Left ventricle myocardium inferior (tissue), 1 donor: ENCODE data around the gene PFDN5. TPM values are rescaled to one million over a fixed set of nuclear protein-coding genes. Genes with fewer than 3 reads are reported as not detected.
"Not testable (repeated sequence)": the region's sequence is repeated elsewhere in the genome, so short reads cannot be mapped to it uniquely, and the experiment has no call there.

Experiments used
- DNase-seq: peaks from one replicate; pipeline ENCODE4 v3.0.0-alpha.2; 2020
- H3K27ac ChIP-seq: fragments of 200-600 bp; replicated peaks from 2 replicates; pipeline ENCODE4 v1.8.0; 2021
- H3K27me3 ChIP-seq: fragments of 200-600 bp; 2 replicates; pipeline ENCODE4 v1.8.0; 2021; ENCODE audit warnings: low read depth
- H3K36me3 ChIP-seq: fragments of 200-600 bp; 2 replicates; pipeline ENCODE4 v1.8.0; 2021
- H3K4me1 ChIP-seq: fragments of 200-600 bp; 2 replicates; pipeline ENCODE4 v1.8.0; 2021
- H3K4me3 ChIP-seq: fragments of 200-600 bp; 2 replicates; pipeline ENCODE4 v1.8.0; 2021; ENCODE audit warnings: mild to moderate bottlenecking, moderate library complexity
- H3K9me3 ChIP-seq: fragments of 200-600 bp; replicated peaks from 2 replicates; pipeline ENCODE4 v1.8.0; 2021
- intact Hi-C: fragments of 100-400 bp; cut with micrococcal nuclease; formaldehyde crosslinking; loops from one replicate; pipeline ENCODE4 v1.11.0; 2022
- total RNA-seq: library from RNA; stranded (reverse); fragmentation: NEBNext Ultra II Directional; extraction: Animal tissue kit (Norgen Biotek cat#: 25700); gene quantifications from one replicate; pipeline ENCODE4 v1.2.1, GENCODE V29; 2021
- TF ChIP-seq, protein P1 (sequence below): fragments of 200-600 bp; IDR thresholded peaks from 2 replicates; pipeline ENCODE4 v1.8.0; 2021; ENCODE audit warnings: antibody characterized with exemption, mild to moderate bottlenecking, borderline replicate concordance
- donor health status: DM: no; HTN: yes; CAD: no; lungs with severe emphysema.

The PFDN5 gene
- total RNA-seq, 1 donor from 2014 or later = 399 TPM

GRCh38 chr12:53330671-53331070, 35.3 kb downstream of the PFDN5 start:
- TF ChIP-seq, protein P1, sequence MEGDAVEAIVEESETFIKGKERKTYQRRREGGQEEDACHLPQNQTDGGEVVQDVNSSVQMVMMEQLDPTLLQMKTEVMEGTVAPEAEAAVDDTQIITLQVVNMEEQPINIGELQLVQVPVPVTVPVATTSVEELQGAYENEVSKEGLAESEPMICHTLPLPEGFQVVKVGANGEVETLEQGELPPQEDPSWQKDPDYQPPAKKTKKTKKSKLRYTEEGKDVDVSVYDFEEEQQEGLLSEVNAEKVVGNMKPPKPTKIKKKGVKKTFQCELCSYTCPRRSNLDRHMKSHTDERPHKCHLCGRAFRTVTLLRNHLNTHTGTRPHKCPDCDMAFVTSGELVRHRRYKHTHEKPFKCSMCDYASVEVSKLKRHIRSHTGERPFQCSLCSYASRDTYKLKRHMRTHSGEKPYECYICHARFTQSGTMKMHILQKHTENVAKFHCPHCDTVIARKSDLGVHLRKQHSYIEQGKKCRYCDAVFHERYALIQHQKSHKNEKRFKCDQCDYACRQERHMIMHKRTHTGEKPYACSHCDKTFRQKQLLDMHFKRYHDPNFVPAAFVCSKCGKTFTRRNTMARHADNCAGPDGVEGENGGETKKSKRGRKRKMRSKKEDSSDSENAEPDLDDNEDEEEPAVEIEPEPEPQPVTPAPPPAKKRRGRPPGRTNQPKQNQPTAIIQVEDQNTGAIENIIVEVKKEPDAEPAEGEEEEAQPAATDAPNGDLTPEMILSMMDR = no peak
- H3K27ac ChIP-seq = peak overlapping the region; percentile 44
- intact Hi-C loops = no loop called here

GRCh38 chr12:53332339-53332738, 37.0 kb downstream of the PFDN5 start:
- DNase-seq, H3K4me3 ChIP-seq, intact Hi-C loops, H3K9me3 ChIP-seq, H3K4me1 ChIP-seq, H3K27ac ChIP-seq, H3K36me3 ChIP-seq: not testable (repeated sequence)
- H3K27me3 ChIP-seq = peaks cover 74% of the 10 kb centered on the region

More at GRCh38 chr12:53330671-53331070, 35.3 kb downstream of the PFDN5 start:
- H3K4me3 ChIP-seq = no peak overlapping the region
- H3K4me1 ChIP-seq = peaks cover 6% of the 10 kb centered on the region
- no peaks in the 10 kb centered on the region for H3K9me3 ChIP-seq
- peaks cover 58% of the 10 kb centered on the region for H3K27me3 ChIP-seq
- H3K36me3 ChIP-seq = no peaks in the 10 kb centered on the region
- DNase-seq = no peak

DNA sequence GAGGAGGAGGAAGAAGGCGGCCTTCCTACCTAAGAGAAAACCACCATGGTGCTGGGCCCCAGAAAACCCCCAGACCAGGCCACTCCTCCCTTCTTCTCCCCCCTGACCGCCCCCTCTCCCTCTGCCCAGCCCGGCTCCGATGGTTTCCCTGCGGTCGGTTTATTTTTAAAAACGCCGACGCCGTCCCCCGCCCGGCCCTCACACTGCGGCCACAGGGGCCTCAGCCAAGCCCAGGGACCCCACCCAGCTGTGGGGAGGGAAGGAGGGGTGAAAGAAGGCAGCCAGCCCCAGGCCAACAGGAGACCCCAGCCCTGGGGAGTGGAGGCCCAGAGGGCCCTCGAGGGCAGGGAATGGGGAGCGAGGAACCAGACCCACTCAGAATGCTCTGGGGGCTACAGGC, 37.4 kb downstream of the PFDN5 start:
- Histone ChIP-seq H3K4me1 (no peaks in the 10 kb centered on the region), H3K27me3 (peaks cover 78% of the 10 kb centered on the region), H3K9me3 (no peaks in the 10 kb centered on the region), H3K27ac (no peak overlapping the region), H3K36me3 (no peaks in the 10 kb centered on the region), H3K4me3 (no peak overlapping the region)
- TF ChIP-seq, protein P1 = no peak
- intact Hi-C loops = no loop called here
- no peak for DNase-seq

GRCh38 chr12:53333289-53333688, 37.9 kb downstream of the PFDN5 start:
- intact Hi-C loops = no loop called here
- Histone ChIP-seq H3K9me3 (no peaks in the 10 kb centered on the region), H3K27ac (no peak overlapping the region), H3K4me1 (no peaks in the 10 kb centered on the region), H3K36me3 (no peaks in the 10 kb centered on the region), H3K4me3 (no peak overlapping the region), H3K27me3 (peaks cover 78% of the 10 kb centered on the region)
- DNase-seq = no peak
- TF ChIP-seq, protein P1 = no peak

GRCh38 chr12:53333845-53334244, 38.5 kb downstream of the PFDN5 start:
- intact Hi-C loops = no loop called here
- no peak for DNase-seq
- Histone ChIP-seq H3K4me1 (no peaks in the 10 kb centered on the region), H3K4me3 (no peak overlapping the region), H3K36me3 (no peaks in the 10 kb centered on the region), H3K27ac (no peak overlapping the region), H3K9me3 (no peaks in the 10 kb centered on the region), H3K27me3 (peaks cover 78% of the 10 kb centered on the region)
- TF ChIP-seq, protein P1 = no peak

DNA sequence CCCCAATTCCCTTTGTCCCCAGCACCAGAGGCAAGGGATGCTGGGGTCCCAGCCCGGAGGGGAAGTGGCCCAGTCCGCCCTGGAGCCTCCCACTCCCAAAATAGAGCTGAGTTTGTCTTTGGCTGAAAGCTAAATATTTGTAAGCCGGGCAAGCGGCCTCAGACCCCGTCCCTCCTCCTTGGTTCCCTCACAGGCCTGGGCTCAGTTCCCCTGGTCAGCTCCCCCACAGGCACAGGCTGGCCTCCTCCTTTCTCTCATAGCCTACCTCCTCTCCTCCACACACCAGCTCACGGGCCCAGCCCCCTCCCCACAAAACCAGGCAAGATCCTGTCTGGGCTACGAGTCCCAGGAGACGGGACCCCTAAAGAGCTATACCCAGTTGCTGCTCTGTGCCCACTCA, 39.5 kb downstream of the PFDN5 start:
- Histone ChIP-seq H3K4me1 (no peaks in the 10 kb centered on the region), H3K9me3 (no peaks in the 10 kb centered on the region), H3K27me3 (peaks cover 78% of the 10 kb centered on the region), H3K4me3 (no peak overlapping the region), H3K36me3 (no peaks in the 10 kb centered on the region), H3K27ac (no peak overlapping the region)
- intact Hi-C loops = no loop called here
- TF ChIP-seq, protein P1 = no peak
- no peak for DNase-seq
